Ishikawa (cell line): ENCODE results near the gene CSF3R.
A peak's percentile ranks its signal among the peaks of the same experiment; 100 is the strongest.

Experiments
- CEBPB ChIP-seq: IDR thresholded peaks from 2 replicates; pipeline ENCODE4 v1.6.1; 2012
- CREB1 ChIP-seq: IDR thresholded peaks from 2 replicates; pipeline ENCODE4 v1.6.1; 2012; ENCODE audit warnings: low read depth
- EGR1 ChIP-seq: IDR thresholded peaks from 2 replicates; pipeline ENCODE4 v1.6.1; 2012
- EP300 ChIP-seq: IDR thresholded peaks from 2 replicates; pipeline ENCODE4 v1.6.1; 2012; ENCODE audit warnings: borderline replicate concordance
- FOXM1 ChIP-seq: IDR thresholded peaks from 2 replicates; pipeline ENCODE4 v1.6.1; 2012; ENCODE audit warnings: low read depth, borderline replicate concordance
- NFIC ChIP-seq: IDR thresholded peaks from 2 replicates; pipeline ENCODE4 v1.6.1; 2012
- RAD21 ChIP-seq: IDR thresholded peaks from 2 replicates; pipeline ENCODE4 v1.6.1; 2012; ENCODE audit warnings: low read depth
- TAF1 ChIP-seq: IDR thresholded peaks from 2 replicates; pipeline ENCODE4 v1.6.1; 2012; ENCODE audit warnings: low read depth, mild to moderate bottlenecking
- TCF12 ChIP-seq: IDR thresholded peaks from 2 replicates; pipeline ENCODE4 v1.6.1; 2012; ENCODE audit warnings: low read depth
- TEAD4 ChIP-seq: IDR thresholded peaks from 2 replicates; pipeline ENCODE4 v1.6.1; 2012
- USF1 ChIP-seq: IDR thresholded peaks from 2 replicates; pipeline ENCODE4 v1.6.1; 2012
- YY1 ChIP-seq: IDR thresholded peaks from 2 replicates; pipeline ENCODE4 v1.6.1; 2012; ENCODE audit warnings: low read depth
- ZBTB7A ChIP-seq: IDR thresholded peaks from 2 replicates; pipeline ENCODE4 v1.6.1; 2012; ENCODE audit warnings: low read depth
- TF ChIP-seq, protein P1 (sequence below): IDR thresholded peaks from 2 replicates; pipeline ENCODE4 v1.6.1; 2012
- TF ChIP-seq, protein P2 (sequence below): IDR thresholded peaks from 2 replicates; pipeline ENCODE4 v1.6.1; 2012; ENCODE audit warnings: low read depth, mild to moderate bottlenecking

Gene CSF3R

GRCh38 chr1:36425791-36426190 lies 56.9 kb downstream of the CSF3R start:
- TF ChIP-seq TAF1 (no peak), ZBTB7A (no peak), YY1 (no peak), EP300 (no peak), FOXM1 (no peak), NFIC (no peak), CREB1 (no peak), TEAD4 (no peak), RAD21 (no peak), USF1 (no peak), CEBPB (no peak), EGR1 (no peak), TCF12 (no peak)
- TF ChIP-seq, protein P1, sequence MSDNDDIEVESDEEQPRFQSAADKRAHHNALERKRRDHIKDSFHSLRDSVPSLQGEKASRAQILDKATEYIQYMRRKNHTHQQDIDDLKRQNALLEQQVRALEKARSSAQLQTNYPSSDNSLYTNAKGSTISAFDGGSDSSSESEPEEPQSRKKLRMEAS: no peak
- TF ChIP-seq, protein P2, sequence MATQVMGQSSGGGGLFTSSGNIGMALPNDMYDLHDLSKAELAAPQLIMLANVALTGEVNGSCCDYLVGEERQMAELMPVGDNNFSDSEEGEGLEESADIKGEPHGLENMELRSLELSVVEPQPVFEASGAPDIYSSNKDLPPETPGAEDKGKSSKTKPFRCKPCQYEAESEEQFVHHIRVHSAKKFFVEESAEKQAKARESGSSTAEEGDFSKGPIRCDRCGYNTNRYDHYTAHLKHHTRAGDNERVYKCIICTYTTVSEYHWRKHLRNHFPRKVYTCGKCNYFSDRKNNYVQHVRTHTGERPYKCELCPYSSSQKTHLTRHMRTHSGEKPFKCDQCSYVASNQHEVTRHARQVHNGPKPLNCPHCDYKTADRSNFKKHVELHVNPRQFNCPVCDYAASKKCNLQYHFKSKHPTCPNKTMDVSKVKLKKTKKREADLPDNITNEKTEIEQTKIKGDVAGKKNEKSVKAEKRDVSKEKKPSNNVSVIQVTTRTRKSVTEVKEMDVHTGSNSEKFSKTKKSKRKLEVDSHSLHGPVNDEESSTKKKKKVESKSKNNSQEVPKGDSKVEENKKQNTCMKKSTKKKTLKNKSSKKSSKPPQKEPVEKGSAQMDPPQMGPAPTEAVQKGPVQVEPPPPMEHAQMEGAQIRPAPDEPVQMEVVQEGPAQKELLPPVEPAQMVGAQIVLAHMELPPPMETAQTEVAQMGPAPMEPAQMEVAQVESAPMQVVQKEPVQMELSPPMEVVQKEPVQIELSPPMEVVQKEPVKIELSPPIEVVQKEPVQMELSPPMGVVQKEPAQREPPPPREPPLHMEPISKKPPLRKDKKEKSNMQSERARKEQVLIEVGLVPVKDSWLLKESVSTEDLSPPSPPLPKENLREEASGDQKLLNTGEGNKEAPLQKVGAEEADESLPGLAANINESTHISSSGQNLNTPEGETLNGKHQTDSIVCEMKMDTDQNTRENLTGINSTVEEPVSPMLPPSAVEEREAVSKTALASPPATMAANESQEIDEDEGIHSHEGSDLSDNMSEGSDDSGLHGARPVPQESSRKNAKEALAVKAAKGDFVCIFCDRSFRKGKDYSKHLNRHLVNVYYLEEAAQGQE: no peak

- TF ChIP-seq ZBTB7A (no peak), EP300 (no peak), RAD21 (no peak), NFIC (no peak), TCF12 (no peak), TEAD4 (no peak), YY1 (no peak), EGR1 (no peak), CREB1 (no peak), USF1 (no peak), TAF1 (no peak), FOXM1 (no peak), CEBPB (no peak)
- TF ChIP-seq, protein P2: no peak
- TF ChIP-seq, protein P1: no peak
Measured at GRCh38 chr1:36421649-36422048, 61.1 kb downstream of the CSF3R start.

- TF ChIP-seq RAD21 (peak; percentile 98), EP300 (no peak), EGR1 (no peak)
Measured at GRCh38 chr1:36420836-36421317, 61.8 kb downstream of the CSF3R start.

GRCh38 chr1:36420409-36420808 lies 62.3 kb downstream of the CSF3R start:
- TF ChIP-seq TCF12 (no peak), EGR1 (no peak), YY1 (no peak), FOXM1 (no peak)
- TF ChIP-seq, protein P1: no peak
- TF ChIP-seq, protein P2: no peak

- TF ChIP-seq NFIC: no peak
- TF ChIP-seq, protein P1: no peak
Measured at GRCh38 chr1:36419569-36419968, 63.1 kb downstream of the CSF3R start.
